Tibial nerve (tissue), 4 donors: ENCODE results near the gene SEPTIN1. TPM values are rescaled to one million over a fixed set of nuclear protein-coding genes. Genes with fewer than 3 reads are reported as not detected.

Source experiments
- DNase-seq, 2 donors: peaks; one replicate each; pipeline ENCODE4 v3.0.0-alpha.2; 2019; ENCODE audit warnings: low spot score in 2 of 2
- H3K27ac ChIP-seq, 4 donors: fragments of 200-600 bp; sonication (generic) in 3 of 4; one replicate each; pipeline ENCODE4 v1.5.1; 2017 to 2019; ENCODE audit warnings: mild to moderate bottlenecking in 1 of 4
- H3K27me3 ChIP-seq, 2 donors: fragments of 200-600 bp; sonication (generic) in 1 of 2; one replicate each; pipeline versions ENCODE4 v1.5.1 to v1.6.0; 2017 to 2019
- H3K36me3 ChIP-seq, 3 donors: fragments of 200-600 bp; sonication (generic); one replicate each; pipeline ENCODE4 v1.5.1; 2018 to 2019
- H3K4me1 ChIP-seq, 4 donors: fragments of 200-600 bp; sonication (generic) in 3 of 4; one replicate each; pipeline ENCODE4 v1.5.1; 2017 to 2019
- H3K4me3 ChIP-seq, 4 donors: fragments of 200-600 bp; sonication (generic) in 3 of 4; one replicate each; pipeline ENCODE4 v1.5.1; 2017 to 2019; ENCODE audit warnings: mild to moderate bottlenecking in 1 of 4, moderate library complexity in 1 of 4
- H3K9me3 ChIP-seq, 4 donors: fragments of 200-600 bp; sonication (generic) in 3 of 4; one replicate each; pipeline ENCODE4 v1.5.1; 2017 to 2019
- CTCF ChIP-seq, 5 experiments: fragments of 200-600 bp in 3 of 5; fragments of 450-650 bp in 2 of 5; sonication (generic) in 3 of 5; IDR thresholded peaks; one replicate each; pipeline ENCODE4 v1.5.1; 2016 to 2019; ENCODE audit warnings: antibody characterized with exemption in 5 of 5, mild to moderate bottlenecking in 3 of 5, moderate library complexity in 2 of 5
- EP300 ChIP-seq, 2 donors: sonication (generic); formaldehyde crosslinking; IDR thresholded peaks; one replicate each; pipeline ENCODE4 v1.6.1; 2017; ENCODE audit warnings: antibody characterized with exemption in 2 of 2, mild to moderate bottlenecking in 1 of 2
- POLR2A ChIP-seq, 2 donors: fragments of 450-650 bp; IDR thresholded peaks; one replicate each; pipeline ENCODE4 v1.6.1; 2017; ENCODE audit warnings: antibody characterized with exemption in 2 of 2, mild to moderate bottlenecking in 2 of 2, moderate library complexity in 2 of 2
- WGBS, 2 donors: methylation state at CpG; one replicate each; pipeline ENCODE4 v1.1.5; 2018; 5-methylcytosine and 5-hydroxymethylcytosine counted together
- total RNA-seq, 4 donors: library from RNA; depleted of rRNA; stranded (reverse); fragments of >200 nt; gene quantifications; one replicate each; pipeline ENCODE4 v1.1.0, GENCODE V29; 2016

Gene SEPTIN1
- total RNA-seq, 4 donors from 2014 or later: 1.4 to 4.8 (median 3.6) TPM; not detected in 1

- peaks cover 3 to 77% (median 4%) of the 10 kb centered on the region in 3 donors for H3K36me3 ChIP-seq
- WGBS, 2 donors: 74 to 84% methylated on average over 6 of the region's 6 CpGs
- no peak for DNase-seq
Measured at GRCh38 chr16:30359871-30360170, 22.5 kb downstream of the SEPTIN1 start.

GRCh38 chr16:30358990-30359870, 23.1 kb downstream of the SEPTIN1 start:
- 85 to 86% methylated on average over 21 to 28 of the region's 28 CpGs for WGBS, 2 donors
- H3K36me3 ChIP-seq: peaks cover 3 to 71% (median 4%) of the 10 kb centered on the region in 3 donors

More at GRCh38 chr16:30359871-30360170, 22.5 kb downstream of the SEPTIN1 start:
- TF ChIP-seq EP300 (IDR thresholded peaks at IDR 0.05): no peak
- TF ChIP-seq POLR2A (IDR thresholded peaks at IDR 0.05): no peak
- TF ChIP-seq CTCF (IDR thresholded peaks at IDR 0.05): no peak
- Histone ChIP-seq H3K4me1 (peaks cover 0 to 25% (median 4%) of the 10 kb centered on the region in 4 donors), H3K27me3 (no peaks in the 10 kb centered on the region), H3K4me3 (no peak overlapping the region), H3K27ac (no peak overlapping the region), H3K9me3 (no peaks in the 10 kb centered on the region)

GRCh38 chr16:30358577-30358936, 23.8 kb downstream of the SEPTIN1 start:
- Histone ChIP-seq H3K27me3 (no peaks in the 10 kb centered on the region), H3K4me3 (no peak overlapping the region), H3K9me3 (no peaks in the 10 kb centered on the region), H3K36me3 (peaks cover 3 to 69% (median 7%) of the 10 kb centered on the region in 3 donors), H3K27ac (no peak overlapping the region), H3K4me1 (peaks cover 0 to 34% (median 14%) of the 10 kb centered on the region in 4 donors)
- WGBS, 2 donors: 85 to 100% methylated on average over 3 to 9 of the region's 9 CpGs
- no peak for TF ChIP-seq POLR2A (IDR thresholded peaks at IDR 0.05)
- no peak for TF ChIP-seq CTCF (IDR thresholded peaks at IDR 0.05)
- no peak for TF ChIP-seq EP300 (IDR thresholded peaks at IDR 0.05)
- DNase-seq: no peak

More at GRCh38 chr16:30358990-30359870, 23.1 kb downstream of the SEPTIN1 start:
- Histone ChIP-seq H3K4me3 (no peak overlapping the region), H3K27ac (no peak overlapping the region), H3K4me1 (peaks cover 0 to 27% (median 7%) of the 10 kb centered on the region in 4 donors), H3K9me3 (no peaks in the 10 kb centered on the region), H3K27me3 (no peaks in the 10 kb centered on the region)
- no peak for DNase-seq
- TF ChIP-seq CTCF (IDR thresholded peaks at IDR 0.05): no peak
- TF ChIP-seq EP300 (IDR thresholded peaks at IDR 0.05): no peak
- TF ChIP-seq POLR2A (IDR thresholded peaks at IDR 0.05): no peak

- Histone ChIP-seq H3K4me1 (peaks cover 0 to 40% (median 18%) of the 10 kb centered on the region in 4 donors), H3K27me3 (no peaks in the 10 kb centered on the region), H3K9me3 (no peaks in the 10 kb centered on the region), H3K4me3 (no peak overlapping the region), H3K27ac (no peak overlapping the region), H3K36me3 (peaks cover 3 to 69% (median 12%) of the 10 kb centered on the region in 3 donors)
- DNase-seq: no peak
- WGBS, 2 donors: 83 to 86% methylated on average over 37 of the region's 37 CpGs
- TF ChIP-seq CTCF (IDR thresholded peaks at IDR 0.05): no peak
- no peak for TF ChIP-seq POLR2A (IDR thresholded peaks at IDR 0.05)
- TF ChIP-seq EP300 (IDR thresholded peaks at IDR 0.05): no peak
Measured at GRCh38 chr16:30357715-30358576, 24.4 kb downstream of the SEPTIN1 start.
